CD4-positive, alpha-beta T cell treated with Interferon gamma for 1 hour (primary cell): ENCODE results near the gene DEXI.
"Not testable (repeated sequence)": the region's sequence is repeated elsewhere in the genome, so short reads cannot be mapped to it uniquely, and the experiment has no call there.

Experiments used
- DNase-seq: peaks from one replicate; pipeline ENCODE4 v3.0.0-alpha.2; 2020

Gene DEXI

DNA sequence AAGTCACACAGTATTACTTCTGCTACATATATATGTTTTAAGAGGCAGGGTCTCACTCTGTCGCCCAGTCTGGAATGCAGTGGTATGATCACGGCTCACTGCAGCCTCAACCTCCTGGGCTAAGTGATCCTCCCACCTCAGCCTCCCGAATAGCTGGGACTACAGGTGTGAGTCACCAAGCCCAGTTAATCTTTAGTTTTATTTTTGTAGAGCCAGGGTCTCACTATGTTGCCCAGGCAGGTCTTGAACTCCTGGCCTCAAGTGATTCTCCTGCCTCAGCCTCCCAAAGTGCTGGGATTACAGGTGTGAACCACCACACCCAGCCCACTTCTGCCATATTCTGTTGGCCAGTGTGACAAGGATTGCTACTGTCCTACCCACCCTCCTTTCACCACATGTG, 17.0 kb downstream of the DEXI start:
- not testable (repeated sequence) for DNase-seq

DNA sequence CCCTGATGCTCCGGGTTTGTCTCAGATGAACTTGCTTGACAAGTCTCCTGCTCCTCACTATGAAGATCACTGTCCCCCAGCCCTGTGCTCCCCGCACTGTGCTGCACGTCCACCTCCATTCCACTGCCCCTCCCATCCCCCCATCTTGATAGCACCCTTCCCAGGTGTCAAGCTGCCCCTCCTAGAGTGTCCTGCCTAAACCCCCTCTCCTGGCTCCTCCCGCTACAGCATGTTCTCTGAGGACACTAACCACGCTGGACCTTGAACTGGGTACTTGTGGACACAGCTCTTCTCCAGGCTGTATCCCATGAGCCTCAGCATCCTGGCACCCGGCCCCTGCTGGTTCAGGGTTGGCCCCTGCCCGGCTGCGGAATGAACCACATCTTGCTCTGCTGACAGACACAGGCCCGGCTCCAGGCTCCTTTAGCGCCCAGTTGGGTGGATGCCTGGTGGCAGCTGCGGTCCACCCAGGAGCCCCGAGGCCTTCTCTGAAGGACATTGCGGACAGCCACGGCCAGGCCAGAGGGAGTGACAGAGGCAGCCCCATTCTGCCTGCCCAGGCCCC, 18.5 kb downstream of the DEXI start:
- DNase-seq, result no peak

DNA sequence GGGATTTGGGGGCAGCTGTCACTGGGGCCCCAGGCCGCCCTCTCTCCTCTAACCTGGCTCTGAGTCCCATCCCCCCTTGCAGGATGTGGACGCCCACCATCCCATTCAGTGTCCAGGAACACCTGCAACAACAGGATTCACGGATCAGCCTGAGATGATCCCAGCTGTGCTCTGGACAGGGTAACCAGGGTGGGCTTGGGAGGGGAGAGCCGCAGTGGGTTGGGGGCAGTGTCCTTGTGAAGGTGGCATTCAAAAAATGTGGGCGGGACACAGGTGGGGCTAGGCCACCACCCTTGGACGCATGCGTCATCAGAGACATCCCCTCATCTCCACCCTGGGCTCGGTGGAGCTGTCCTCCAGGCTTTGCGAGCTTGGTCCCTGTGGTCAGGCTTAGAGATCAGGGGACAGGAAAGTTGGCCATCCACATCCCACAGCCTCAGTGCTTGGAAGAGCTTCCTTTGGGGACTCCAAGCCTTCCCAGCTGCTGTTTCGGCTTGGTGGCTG, 19.1 kb downstream of the DEXI start:
- DNase-seq, result no peak

DNA sequence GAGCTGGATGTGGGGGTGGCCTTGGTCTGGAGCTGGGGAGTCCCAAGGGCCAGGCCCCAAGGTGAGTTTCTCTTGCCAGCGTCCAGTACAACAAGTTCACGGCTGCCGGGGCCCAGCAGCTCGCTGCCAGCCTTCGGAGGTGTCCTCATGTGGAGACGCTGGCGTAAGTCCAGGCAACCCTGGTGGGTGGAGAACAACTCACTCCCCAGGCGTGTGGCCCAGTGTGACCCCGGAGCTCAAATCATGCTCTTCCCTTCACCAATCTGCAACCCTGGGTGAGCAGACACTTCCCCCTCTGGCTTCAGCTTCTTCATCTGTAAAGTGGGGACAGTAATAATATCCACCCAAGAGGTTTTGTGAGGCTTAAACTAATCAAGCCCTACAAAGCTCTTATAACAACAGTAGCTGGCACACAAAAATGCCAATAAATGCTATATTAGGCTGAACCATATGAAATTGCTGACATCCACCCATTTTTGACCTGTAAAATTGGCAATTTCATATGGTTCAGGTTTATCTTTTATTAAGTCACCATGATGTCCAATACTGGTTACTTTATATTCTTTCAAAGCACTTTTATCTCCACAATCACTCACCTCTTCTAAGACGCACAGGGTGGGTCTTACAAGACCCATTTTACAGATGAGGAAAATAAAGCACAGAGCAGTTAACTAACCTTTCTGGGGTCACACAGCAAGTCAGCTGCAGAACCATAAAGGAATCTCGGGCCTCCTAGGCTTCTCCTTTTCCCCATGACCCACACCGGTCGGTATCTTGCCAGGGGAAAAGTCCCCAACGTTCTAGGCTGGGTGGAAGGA, 19.7 kb downstream of the DEXI start:
- no peak for DNase-seq

DNA sequence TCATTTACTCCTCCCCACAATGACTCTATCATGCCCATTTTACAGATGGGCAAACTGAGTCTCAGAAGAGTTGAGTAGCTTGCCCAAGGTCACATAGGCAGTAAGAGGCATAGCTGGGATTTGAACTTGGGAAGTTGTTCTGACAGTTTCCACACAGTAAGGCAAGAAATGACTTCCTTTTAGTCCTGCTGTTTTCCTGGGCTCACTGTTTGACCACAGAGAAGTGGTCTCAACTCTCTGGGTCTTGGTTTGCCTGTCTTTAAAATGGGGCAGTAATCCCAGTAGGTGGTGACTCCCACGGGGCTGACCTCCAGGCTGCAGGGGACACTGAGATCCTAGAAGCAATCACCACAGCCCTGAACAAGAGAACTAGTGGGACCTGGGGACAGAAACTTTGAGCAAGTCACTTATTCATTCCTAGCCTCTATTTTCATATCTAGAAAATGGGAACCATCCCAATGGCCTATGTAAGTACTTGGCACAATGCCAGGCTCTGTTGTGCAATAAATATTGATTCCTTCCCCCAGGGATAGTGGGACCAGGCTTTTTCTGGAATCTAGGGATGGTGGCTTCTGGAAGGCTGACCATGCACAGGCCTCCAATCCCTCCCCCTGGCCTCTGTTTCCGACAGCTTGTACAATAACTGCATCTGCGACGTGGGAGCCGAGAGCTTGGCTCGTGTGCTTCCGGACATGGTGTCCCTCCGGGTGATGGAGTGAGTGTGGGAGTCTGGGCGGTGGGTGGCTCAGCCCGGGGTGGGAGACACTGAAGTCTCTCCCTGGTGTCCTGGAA, 20.5 kb downstream of the DEXI start:
- DNase-seq, result no peak

DNA sequence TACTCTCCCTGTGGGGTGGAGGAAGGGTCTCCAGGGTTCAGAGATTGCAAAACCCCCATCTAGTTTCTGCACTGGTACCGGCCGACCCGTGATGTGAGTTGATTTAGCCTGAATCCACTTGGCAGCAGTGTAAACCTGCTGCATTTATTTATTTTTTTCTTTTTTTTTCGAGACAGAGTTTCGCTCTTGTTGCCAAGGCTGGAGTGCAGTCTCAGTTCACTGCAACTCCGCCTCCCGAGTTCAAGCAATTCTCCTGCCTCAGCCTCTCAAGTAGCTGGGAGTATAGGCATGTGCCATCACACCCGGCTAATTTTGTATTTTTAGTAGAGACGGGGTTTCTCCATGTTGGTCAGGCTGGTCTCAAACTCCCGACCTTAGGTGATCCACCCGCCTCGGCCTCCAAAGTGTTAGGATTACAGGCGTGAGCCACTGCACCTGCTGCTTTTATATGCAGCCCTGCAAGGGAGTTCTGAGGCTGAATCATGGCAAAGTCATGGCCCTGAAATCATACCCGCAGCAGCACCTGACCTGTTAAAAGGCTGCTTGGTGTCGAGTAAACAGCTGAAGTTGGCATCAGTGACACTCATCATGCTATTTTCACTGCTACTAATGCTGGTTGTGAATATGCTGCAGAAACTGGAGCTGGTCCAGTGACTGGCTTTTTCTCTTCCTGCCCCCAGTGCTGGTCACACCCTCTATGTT, 21.4 kb downstream of the DEXI start:
- DNase-seq, result no peak

DNA sequence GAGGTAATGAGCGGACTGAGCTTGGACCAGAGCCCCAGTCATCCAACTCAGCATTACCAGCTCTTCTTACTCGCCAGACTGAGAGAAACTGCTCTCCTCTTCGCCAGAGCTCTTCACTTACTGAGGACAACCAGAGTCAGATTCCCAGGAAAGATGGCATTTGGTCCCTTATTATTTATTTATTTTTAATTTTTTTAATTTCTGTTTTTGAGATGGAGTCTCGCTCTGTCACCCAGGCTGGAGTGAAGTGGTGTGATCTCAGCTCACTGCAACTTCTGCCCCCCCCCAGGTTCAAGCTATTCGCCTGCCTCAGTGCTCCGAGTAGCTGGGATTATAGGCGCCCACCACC, 23.3 kb downstream of the DEXI start:
- no peak for DNase-seq

DNA sequence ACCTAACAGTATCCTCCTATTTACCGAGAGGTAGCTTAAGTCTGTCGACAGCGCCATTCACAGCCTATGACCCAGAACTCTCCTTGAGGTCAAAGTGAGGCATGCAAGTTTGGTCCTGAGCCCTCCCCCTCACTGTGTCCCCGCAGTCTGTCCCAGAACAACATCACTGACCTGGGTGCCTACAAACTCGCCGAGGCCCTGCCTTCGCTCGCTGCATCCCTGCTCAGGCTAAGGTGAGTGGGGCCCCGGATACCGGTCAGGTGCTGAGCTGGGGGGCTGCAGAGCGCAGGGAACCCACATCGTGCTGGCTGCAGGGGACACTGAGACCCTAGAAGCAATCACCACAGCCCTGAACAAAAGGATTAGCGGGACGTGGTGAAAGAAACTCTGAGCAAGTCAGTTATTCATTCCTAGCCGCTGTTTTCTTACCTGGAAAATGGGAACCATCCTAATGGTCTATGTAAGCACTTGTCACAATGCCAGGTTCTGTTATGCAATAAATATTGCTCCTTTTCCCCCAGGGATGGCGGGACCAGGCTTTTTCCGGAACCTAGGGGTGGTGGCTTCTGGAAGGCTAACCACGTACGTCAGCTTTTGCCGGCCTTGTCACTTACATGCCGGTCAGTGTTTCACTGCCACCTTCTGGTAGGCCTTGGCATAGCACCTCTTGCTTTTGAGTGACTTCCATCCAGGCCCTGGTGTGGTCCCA, 23.8 kb downstream of the DEXI start:
- DNase-seq, result peak; percentile 79

DNA sequence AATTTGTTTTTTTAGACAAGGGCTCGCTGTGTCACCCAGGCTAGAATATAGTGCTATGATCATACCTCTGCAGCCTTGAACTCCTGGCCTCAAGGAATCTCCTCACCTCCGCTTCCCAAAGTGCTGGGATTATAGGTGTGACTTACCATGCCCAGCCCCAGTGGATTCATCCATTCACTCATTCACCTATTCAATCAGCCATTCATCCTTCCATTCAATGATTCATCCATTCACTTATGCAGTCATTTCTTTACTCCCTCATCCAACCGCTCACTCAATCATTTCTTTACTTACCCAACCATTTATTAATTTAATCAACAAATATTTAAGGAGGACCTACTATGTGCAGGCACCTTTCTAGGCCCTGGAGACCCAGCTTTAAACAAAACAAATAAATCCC, 25.7 kb downstream of the DEXI start:
- DNase-seq, result no peak

DNA sequence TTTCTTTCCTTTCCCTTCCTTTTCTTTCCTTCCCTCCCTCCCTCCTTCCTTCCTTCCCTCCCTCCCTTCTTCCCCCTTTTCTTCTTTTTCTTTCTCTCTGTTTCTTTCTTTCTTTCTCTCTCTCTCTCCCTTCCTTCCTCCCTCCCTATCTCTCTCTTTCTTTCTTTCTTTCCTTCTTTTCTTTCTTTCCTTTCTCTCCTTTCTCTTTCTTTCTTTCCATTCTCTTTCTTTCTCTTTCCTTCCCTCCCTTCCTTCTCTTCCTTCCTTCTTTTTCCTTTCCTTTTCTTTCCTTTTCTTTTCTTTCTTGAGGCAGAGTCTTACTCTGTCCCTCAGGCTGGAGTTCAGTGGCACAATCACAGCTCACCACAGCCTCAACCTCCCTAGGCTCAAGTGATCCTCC, 31.0 kb downstream of the DEXI start:
- no peak for DNase-seq

DNA sequence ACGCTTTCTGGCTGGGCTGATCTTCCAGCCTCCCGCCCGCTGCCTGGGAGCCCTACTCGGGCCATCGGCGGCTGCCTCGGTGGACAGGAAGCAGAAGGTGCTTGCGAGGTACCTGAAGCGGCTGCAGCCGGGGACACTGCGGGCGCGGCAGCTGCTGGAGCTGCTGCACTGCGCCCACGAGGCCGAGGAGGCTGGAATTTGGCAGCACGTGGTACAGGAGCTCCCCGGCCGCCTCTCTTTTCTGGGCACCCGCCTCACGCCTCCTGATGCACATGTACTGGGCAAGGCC, 34.6 kb downstream of the DEXI start:
- no peak for DNase-seq

DNA sequence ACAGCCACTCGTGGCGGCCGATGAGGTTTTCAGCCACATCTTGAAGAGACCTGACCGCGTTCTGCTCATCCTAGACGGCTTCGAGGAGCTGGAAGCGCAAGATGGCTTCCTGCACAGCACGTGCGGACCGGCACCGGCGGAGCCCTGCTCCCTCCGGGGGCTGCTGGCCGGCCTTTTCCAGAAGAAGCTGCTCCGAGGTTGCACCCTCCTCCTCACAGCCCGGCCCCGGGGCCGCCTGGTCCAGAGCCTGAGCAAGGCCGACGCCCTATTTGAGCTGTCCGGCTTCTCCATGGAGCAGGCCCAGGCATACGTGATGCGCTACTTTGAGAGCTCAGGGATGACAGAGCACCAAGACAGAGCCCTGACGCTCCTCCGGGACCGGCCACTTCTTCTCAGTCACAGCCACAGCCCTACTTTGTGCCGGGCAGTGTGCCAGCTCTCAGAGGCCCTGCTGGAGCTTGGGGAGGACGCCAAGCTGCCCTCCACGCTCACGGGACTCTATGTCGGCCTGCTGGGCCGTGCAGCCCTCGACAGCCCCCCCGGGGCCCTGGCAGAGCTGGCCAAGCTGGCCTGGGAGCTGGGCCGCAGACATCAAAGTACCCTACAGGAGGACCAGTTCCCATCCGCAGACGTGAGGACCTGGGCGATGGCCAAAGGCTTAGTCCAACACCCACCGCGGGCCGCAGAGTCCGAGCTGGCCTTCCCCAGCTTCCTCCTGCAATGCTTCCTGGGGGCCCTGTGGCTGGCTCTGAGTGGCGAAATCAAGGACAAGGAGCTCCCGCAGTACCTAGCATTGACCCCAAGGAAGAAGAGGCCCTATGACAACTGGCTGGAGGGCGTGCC, 35.1 kb downstream of the DEXI start:
- DNase-seq, result no peak

DNA sequence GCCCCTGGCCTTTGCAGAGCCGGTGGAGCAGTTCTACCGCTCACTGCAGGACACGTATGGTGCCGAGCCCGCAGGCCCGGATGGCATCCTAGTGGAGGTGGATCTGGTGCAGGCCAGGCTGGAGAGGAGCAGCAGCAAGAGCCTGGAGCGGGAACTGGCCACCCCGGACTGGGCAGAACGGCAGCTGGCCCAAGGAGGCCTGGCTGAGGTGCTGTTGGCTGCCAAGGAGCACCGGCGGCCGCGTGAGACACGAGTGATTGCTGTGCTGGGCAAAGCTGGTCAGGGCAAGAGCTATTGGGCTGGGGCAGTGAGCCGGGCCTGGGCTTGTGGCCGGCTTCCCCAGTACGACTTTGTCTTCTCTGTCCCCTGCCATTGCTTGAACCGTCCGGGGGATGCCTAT, 35.8 kb downstream of the DEXI start:
- no peak for DNase-seq

DNA sequence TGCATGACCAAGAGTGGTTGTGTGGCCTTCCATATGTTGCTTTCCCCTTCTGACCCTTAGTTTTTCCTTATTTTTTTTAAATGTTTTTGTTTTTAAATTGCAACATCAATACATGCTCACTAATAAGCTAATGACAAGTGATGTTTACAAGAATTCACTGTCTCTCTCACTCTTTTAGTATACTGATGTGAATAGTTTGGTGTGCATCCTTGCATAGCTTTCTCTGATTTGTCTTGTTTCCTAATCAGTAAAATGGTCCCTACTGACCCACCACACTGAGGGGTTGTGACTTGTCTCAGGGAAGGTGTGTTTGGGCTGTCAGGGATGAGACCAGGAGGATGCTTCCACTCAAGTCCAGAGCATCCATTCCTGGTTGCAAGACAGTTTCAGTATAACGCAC, 39.3 kb downstream of the DEXI start:
- DNase-seq, result no peak

DNA sequence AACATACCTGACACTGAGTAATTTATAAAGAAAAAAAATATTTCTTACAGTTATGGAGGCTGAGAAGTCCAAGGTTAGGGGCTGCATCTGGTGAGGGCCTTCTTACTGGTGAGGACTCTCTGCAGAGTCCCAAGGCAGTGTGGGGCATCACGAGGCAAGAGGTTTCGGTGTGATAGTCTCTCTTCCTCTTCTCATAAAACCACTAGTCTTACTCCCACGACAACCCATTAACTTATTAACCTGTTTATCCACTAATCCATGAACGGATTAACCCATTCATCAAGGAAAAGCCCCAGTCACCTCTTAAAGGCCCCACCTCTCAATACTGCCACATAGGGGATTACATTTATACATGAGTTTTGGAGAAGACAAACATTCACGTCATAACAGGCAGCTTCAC, 45.1 kb downstream of the DEXI start:
- no peak for DNase-seq

DNA sequence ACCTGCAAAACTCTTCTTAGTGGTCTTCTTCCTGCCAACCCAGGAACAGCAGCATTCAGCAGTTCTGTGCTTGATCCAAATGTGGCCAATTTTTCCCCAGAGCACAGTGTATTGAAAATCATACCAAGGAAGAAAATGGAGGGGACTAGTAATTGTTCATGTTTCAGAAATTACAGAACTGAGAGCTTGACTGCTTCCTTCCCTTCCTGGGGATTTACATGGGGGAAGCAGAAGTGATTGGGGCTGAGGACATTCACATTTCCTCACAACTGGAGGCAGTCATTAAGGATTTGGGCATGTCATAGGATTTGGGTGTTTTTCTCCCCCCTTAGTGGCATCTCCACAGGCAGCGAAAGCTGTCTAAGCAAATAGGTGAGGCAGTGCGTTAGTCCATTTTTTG, 45.5 kb downstream of the DEXI start:
- DNase-seq, result no peak

DNA sequence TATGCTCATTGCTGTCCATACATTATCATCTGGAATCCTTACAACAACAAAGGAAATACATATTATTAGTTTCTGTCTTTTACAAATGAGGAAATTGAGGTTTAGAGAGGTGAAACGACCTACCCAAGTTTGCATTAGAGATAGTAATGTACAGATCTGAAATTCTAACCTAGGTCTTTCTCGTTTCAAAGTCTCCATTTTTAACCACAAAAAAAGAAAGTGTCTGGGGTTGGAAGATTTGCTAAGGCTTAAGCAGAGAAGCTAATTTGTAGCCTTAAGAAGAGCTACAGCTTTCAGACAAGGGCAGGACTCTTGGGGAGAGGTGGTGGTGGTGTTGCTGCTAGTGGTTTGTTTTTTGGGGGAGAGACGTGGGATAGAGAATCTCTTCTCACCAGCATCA, 46.1 kb downstream of the DEXI start:
- no peak for DNase-seq

DNA sequence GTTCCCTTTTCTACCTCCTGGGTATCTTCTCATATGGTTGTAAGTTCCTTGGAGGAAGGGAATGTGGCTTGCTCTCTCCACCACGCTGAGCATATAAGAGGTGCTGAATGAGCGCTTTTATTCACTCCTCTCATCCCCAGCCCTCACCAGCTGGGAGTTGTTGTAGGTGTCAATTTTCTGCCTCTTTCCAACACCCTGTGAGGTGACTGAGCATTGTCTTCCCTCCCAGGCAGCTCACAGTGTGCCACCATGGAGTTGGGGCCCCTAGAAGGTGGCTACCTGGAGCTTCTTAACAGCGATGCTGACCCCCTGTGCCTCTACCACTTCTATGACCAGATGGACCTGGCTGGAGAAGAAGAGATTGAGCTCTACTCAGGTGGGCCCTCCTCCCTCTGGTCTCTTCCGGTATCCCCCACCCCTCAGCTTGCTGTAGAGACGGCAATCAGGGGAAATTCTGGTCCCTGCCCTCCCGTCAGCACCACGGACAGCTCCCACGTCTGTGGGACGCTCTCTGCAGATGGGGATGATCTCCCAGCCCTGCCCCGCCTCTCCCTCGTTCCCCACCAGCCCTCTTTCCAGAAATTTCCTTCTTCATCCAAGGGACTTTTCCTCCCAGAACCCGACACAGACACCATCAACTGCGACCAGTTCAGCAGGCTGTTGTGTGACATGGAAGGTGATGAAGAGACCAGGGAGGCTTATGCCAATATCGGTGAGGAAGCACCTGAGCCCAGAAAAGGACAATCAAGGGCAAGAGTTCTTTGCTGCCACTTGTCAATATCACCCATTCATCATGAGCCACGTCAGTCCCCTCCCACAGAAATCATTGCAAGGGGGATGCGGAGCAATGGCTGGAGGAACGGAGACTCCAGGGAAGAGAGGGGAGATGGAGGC, 47.0 kb downstream of the DEXI start:
- no peak for DNase-seq

DNA sequence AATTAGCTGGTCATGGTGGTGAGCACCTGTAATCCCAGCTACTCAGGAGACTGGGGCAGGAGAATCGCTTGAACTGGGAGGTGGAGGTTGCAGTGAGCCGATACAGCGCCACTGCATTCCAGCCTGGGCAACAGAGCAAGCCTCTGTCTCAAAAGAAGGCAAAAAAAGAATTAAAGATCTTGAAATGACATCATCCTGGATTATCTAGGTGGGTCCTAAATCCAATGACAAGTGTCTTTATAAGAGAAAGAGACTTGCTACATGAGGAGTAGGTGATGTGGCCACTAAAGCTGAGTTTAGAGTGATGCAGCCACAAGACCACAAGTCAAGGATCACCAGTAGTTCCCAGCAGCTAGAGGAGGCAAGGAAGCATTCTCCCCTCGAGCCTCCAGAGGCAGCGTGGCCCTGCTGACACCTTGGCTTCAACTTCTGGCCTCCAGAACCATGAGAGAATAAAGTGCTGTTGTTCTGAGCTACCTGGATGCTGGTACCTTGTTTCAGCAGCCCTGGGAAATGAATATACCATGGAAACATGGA, 49.4 kb downstream of the DEXI start:
- DNase-seq, result no peak

DNA sequence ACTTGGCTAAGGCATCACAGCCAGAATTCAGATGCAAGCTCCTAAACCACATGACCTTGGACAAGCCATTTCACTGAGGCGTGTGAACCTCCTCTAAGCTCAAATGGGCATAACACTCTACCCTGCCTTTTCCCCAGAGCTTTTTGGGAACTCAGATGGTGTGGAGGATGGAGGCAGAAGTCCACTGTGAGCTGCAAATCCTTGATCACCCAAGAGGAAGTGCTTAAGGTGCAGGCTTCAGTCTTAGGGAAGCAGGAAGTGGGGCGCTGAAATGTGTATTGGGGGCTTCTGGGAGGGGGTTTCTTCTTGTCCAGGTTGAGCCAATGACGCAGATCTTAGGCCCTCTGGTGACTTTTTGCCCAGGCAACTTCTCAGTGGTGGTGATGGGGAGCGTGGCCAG, 52.4 kb downstream of the DEXI start:
- no peak for DNase-seq
